Measurements from ENCODE around the gene SEMA3B. TPM values are rescaled to one million over a fixed set of nuclear protein-coding genes. Genes with fewer than 3 reads are reported as not detected.

Gene SEMA3B
- total RNA-seq, 1 experiment from 2014 or later = 7.3 TPM

DNA sequence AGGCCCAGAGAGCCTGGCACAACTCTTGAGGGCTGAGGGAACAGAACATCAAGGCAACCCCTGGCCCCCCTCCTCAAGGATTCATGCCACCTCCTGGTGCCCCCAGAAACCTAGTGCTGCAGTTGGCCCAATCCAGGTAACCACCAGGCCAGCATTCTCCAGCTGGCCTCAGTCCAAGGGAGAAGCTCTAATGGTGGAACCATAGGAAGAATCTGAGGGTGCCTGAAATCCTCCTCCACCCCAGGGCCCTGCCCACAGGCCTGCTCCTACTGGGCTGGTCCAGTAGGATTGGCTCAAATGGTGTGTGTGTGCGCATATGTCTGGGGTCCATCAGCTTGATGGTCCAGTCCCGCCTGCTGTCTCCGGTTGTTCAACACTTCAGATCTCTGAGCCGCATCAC, 45.9 kb downstream of the SEMA3B start (continued):
- TF ChIP-seq, protein P1, sequence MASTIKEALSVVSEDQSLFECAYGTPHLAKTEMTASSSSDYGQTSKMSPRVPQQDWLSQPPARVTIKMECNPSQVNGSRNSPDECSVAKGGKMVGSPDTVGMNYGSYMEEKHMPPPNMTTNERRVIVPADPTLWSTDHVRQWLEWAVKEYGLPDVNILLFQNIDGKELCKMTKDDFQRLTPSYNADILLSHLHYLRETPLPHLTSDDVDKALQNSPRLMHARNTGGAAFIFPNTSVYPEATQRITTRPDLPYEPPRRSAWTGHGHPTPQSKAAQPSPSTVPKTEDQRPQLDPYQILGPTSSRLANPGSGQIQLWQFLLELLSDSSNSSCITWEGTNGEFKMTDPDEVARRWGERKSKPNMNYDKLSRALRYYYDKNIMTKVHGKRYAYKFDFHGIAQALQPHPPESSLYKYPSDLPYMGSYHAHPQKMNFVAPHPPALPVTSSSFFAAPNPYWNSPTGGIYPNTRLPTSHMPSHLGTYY (CRISPR knock-in tag; IDR thresholded peaks at IDR 0.05) = no peak
- TF ChIP-seq, protein P2, sequence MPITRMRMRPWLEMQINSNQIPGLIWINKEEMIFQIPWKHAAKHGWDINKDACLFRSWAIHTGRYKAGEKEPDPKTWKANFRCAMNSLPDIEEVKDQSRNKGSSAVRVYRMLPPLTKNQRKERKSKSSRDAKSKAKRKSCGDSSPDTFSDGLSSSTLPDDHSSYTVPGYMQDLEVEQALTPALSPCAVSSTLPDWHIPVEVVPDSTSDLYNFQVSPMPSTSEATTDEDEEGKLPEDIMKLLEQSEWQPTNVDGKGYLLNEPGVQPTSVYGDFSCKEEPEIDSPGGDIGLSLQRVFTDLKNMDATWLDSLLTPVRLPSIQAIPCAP (CRISPR knock-in tag; IDR thresholded peaks at IDR 0.05) = no peak
- TF ChIP-seq ZNF671 (CRISPR knock-in tag; IDR thresholded peaks at IDR 0.05) (no peak), JAZF1 (CRISPR knock-in tag; IDR thresholded peaks at IDR 0.05) (no peak), ZNF423 (CRISPR knock-in tag; IDR thresholded peaks at IDR 0.05) (no peak), EMX1 (CRISPR knock-in tag; IDR thresholded peaks at IDR 0.05) (no peak), SMAD4 (CRISPR knock-in tag; IDR thresholded peaks at IDR 0.05) (no peak), ZNF121 (CRISPR knock-in tag; IDR thresholded peaks at IDR 0.05) (no peak), CREM (CRISPR knock-in tag; IDR thresholded peaks at IDR 0.05) (no peak)
- TF ChIP-seq, protein P3, sequence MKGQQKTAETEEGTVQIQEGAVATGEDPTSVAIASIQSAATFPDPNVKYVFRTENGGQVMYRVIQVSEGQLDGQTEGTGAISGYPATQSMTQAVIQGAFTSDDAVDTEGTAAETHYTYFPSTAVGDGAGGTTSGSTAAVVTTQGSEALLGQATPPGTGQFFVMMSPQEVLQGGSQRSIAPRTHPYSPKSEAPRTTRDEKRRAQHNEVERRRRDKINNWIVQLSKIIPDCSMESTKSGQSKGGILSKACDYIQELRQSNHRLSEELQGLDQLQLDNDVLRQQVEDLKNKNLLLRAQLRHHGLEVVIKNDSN (CRISPR knock-in tag; IDR thresholded peaks at IDR 0.05) = no peak
- TF ChIP-seq, protein P4, sequence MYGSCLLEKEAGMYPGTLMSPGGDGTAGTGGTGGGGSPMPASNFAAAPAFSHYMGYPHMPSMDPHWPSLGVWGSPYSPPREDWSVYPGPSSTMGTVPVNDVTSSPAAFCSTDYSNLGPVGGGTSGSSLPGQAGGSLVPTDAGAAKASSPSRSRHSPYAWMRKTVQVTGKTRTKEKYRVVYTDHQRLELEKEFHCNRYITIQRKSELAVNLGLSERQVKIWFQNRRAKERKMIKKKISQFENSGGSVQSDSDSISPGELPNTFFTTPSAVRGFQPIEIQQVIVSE (CRISPR knock-in tag; IDR thresholded peaks at IDR 0.05; ENCODE audit: borderline replicate concordance) = no peak

DNA sequence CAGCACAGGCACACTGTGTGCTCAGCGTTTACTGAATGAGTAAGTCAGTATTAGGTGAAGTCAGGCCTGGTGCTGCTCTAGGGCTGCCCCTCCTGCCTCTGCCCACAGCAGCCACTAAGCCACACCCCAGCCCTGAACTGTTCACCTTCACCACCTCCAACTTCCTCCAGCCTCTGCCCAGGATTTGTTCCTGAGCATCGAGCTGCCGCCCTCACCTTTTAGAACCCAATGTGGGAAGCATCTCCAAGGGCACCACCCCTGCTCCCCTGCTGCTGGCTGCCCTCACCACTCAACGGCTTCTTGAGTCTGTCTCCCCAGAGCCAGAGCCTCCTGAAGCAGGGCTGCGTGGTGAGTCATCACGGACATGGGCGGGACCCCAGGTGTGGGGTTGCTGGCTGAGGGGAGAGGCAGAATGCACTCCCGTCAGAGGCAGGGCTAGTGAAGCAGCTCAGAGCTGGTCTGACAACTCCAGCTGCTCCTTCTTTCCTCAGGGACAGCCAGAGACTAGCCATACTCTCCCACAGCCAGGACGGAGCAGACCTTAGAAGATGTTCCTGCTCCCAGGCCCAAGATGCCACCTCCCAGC, 47.8 kb downstream of the SEMA3B start:
- ChIA-PET POLR2A (interaction anchor here (0.6 kb wide), 1 partner anchor 68 kb away, joined by 3 read pairs; no protein-coding TSS in a partner anchor), CTCF (interaction anchor here (2.1 kb wide), 1 partner anchor 14 kb away, joined by 4 read pairs; the partner anchor contains the start of gene HYAL1)
- Mint-ChIP-seq H3K9me3 (peaks cover 5% of the 10 kb centered on the region; the same call in 1 of the 2 replicates), H3K27me3 (ENCODE audit: low read depth) (no peaks in the 10 kb centered on the region), H3K27ac (peak overlapping the region; percentile 42), H3K36me3 (peaks cover 46% of the 10 kb centered on the region), H3K4me1 (peaks cover 17% of the 10 kb centered on the region), H3K4me3 (no peak overlapping the region)
- TF ChIP-seq NFATC4 (CRISPR knock-in tag; IDR thresholded peaks at IDR 0.05) = no peak
- no peak for TF ChIP-seq IRF2 (CRISPR knock-in tag; IDR thresholded peaks at IDR 0.05; ENCODE audit: borderline replicate concordance, low read depth)
- no peak for TF ChIP-seq ZNF396 (CRISPR knock-in tag; IDR thresholded peaks at IDR 0.05; ENCODE audit: borderline replicate concordance)
- no peak for TF ChIP-seq TEAD4 (CRISPR knock-in tag; IDR thresholded peaks at IDR 0.05)
- TF ChIP-seq FOXK1 (CRISPR knock-in tag; IDR thresholded peaks at IDR 0.05) = no peak
- no peak for TF ChIP-seq NFE2L1 (CRISPR knock-in tag; IDR thresholded peaks at IDR 0.05)
- no peak for TF ChIP-seq FOXJ3 (CRISPR knock-in tag; IDR thresholded peaks at IDR 0.05; ENCODE audit: borderline replicate concordance)
- TF ChIP-seq, protein P5, sequence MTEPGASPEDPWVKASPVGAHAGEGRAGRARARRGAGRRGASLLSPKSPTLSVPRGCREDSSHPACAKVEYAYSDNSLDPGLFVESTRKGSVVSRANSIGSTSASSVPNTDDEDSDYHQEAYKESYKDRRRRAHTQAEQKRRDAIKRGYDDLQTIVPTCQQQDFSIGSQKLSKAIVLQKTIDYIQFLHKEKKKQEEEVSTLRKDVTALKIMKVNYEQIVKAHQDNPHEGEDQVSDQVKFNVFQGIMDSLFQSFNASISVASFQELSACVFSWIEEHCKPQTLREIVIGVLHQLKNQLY (CRISPR knock-in tag; IDR thresholded peaks at IDR 0.05) = no peak
- TF ChIP-seq SMAD4 (CRISPR knock-in tag; IDR thresholded peaks at IDR 0.05) = no peak
- TF ChIP-seq ZNF416 (CRISPR knock-in tag; IDR thresholded peaks at IDR 0.05) = no peak
- DNase-seq (ENCODE audit: low spot score) = no peak
- ATAC-seq = no peak

DNA sequence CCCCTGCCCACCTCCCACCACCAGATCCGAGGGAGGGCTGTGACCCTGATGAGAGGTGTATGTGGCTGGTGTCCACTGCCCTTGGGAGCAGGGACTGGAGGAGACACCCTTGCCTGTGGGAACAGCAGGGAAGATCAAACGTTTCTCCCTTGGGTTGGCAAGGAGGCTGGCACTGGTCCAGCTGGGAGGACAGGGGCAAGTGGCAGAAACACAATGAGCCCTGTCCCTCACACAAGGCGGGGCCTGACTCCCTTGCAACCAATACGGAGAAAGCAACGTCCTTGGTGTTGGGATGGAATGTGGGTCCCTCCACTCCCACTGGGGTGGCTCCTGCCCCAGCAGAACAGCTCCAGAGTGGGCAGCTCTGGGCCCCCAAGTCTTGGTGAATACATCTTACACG, 48.4 kb downstream of the SEMA3B start:
- DNase-seq (ENCODE audit: low spot score) = no peak
- no peaks in the 10 kb centered on the region for H3K27me3 Mint-ChIP-seq (ENCODE audit: low read depth)
- POLR2A ChIA-PET = interaction anchor here (0.6 kb wide), 1 partner anchor 69 kb away, joined by 3 read pairs; no protein-coding TSS in a partner anchor
- peaks cover 46% of the 10 kb centered on the region for H3K36me3 Mint-ChIP-seq
- ATAC-seq = no peak
- CTCF ChIA-PET = interaction anchor here (2.1 kb wide), 1 partner anchor 14 kb away, joined by 4 read pairs; the partner anchor contains the start of gene HYAL1
- no peak overlapping the region for H3K27ac Mint-ChIP-seq
- peaks cover 5% of the 10 kb centered on the region; the same call in 1 of the 2 replicates for H3K9me3 Mint-ChIP-seq
- peaks cover 17% of the 10 kb centered on the region for H3K4me1 Mint-ChIP-seq
- no peak overlapping the region for H3K4me3 Mint-ChIP-seq
- TF ChIP-seq, protein P2 (CRISPR knock-in tag; IDR thresholded peaks at IDR 0.05) = no peak
- TF ChIP-seq GRHL2 (CRISPR knock-in tag; IDR thresholded peaks at IDR 0.05; ENCODE audit: insufficient replicate concordance, severe bottlenecking) (no peak), JUN (CRISPR knock-in tag; IDR thresholded peaks at IDR 0.05) (no peak), ETV6 (CRISPR knock-in tag; IDR thresholded peaks at IDR 0.05) (no peak)
- TF ChIP-seq, protein P3 (CRISPR knock-in tag; IDR thresholded peaks at IDR 0.05) = no peak
- TF ChIP-seq, protein P6, sequence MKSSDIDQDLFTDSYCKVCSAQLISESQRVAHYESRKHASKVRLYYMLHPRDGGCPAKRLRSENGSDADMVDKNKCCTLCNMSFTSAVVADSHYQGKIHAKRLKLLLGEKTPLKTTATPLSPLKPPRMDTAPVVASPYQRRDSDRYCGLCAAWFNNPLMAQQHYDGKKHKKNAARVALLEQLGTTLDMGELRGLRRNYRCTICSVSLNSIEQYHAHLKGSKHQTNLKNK (CRISPR knock-in tag; IDR thresholded peaks at IDR 0.05) = no peak
- TF ChIP-seq, protein P7, sequence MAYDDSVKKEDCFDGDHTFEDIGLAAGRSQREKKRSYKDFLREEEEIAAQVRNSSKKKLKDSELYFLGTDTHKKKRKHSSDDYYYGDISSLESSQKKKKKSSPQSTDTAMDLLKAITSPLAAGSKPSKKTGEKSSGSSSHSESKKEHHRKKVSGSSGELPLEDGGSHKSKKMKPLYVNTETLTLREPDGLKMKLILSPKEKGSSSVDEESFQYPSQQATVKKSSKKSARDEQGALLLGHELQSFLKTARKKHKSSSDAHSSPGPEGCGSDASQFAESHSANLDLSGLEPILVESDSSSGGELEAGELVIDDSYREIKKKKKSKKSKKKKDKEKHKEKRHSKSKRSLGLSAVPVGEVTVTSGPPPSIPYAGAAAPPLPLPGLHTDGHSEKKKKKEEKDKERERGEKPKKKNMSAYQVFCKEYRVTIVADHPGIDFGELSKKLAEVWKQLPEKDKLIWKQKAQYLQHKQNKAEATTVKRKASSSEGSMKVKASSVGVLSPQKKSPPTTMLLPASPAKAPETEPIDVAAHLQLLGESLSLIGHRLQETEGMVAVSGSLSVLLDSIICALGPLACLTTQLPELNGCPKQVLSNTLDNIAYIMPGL (CRISPR knock-in tag; IDR thresholded peaks at IDR 0.05) = no peak
